ENCODE data around the gene DLGAP4.

Gene DLGAP4

GRCh38 chr20:36479938-36480337 lies 173.8 kb downstream of the DLGAP4 start:
- Histone ChIP-seq H3K4me2 (ENCODE audit: low read length) (no peak overlapping the region), H3K79me2 (ENCODE audit: control insufficient read depth, low read length) (peaks cover 64% of the 10 kb centered on the region), H3K9me2 (replicated peaks; ENCODE audit: control insufficient read depth, low read length) (no peaks in the 10 kb centered on the region), H3K27ac (ENCODE audit: low read depth, low read length) (no peak overlapping the region), H3F3A (ENCODE audit: control insufficient read depth, insufficient read depth) (no peaks in the 10 kb centered on the region), H3K36me3 (ENCODE audit: control insufficient read depth, low read length) (no peaks in the 10 kb centered on the region), H3K4me1 (ENCODE audit: control insufficient read depth, low read length) (peaks cover 2% of the 10 kb centered on the region; the same call in 1 of the 2 replicates), H3K9me3 (ENCODE audit: control insufficient read depth, insufficient read depth, low read length) (no peaks in the 10 kb centered on the region), H3K4me3 (ENCODE audit: low read length) (no peak overlapping the region), H3K27me3 (ENCODE audit: control insufficient read depth, low read length) (no peaks in the 10 kb centered on the region), H4K20me1 (ENCODE audit: control insufficient read depth, insufficient read depth, low read depth, low read length) (peaks cover 7% of the 10 kb centered on the region; the same call in 1 of the 2 replicates)
- TF ChIP-seq CTCF (IDR thresholded peaks at IDR 0.05; ENCODE audit: low read depth, low read length, poor library complexity, severe bottlenecking) (no peak), EZH2phosphoT487 (IDR thresholded peaks at IDR 0.05; ENCODE audit: borderline replicate concordance, low read length) (no peak)

GRCh38 chr20:36480456-36481048 lies 174.4 kb downstream of the DLGAP4 start:
- Histone ChIP-seq H3K9me2 (replicated peaks; ENCODE audit: control insufficient read depth, low read length) (no peaks in the 10 kb centered on the region), H3K4me1 (ENCODE audit: control insufficient read depth, low read length) (peaks cover 2% of the 10 kb centered on the region; the same call in 1 of the 2 replicates), H3K36me3 (ENCODE audit: control insufficient read depth, low read length) (no peaks in the 10 kb centered on the region), H3K27ac (ENCODE audit: low read depth, low read length) (no peak overlapping the region), H3K9me3 (ENCODE audit: control insufficient read depth, insufficient read depth, low read length) (no peaks in the 10 kb centered on the region), H3F3A (ENCODE audit: control insufficient read depth, insufficient read depth) (no peaks in the 10 kb centered on the region), H3K4me2 (ENCODE audit: low read length) (no peak overlapping the region), H3K4me3 (ENCODE audit: low read length) (no peak overlapping the region), H3K79me2 (ENCODE audit: control insufficient read depth, low read length) (peaks cover 67% of the 10 kb centered on the region), H3K27me3 (ENCODE audit: control insufficient read depth, low read length) (no peaks in the 10 kb centered on the region), H4K20me1 (ENCODE audit: control insufficient read depth, insufficient read depth, low read depth, low read length) (peaks cover 10% of the 10 kb centered on the region; the same call in 1 of the 2 replicates)
- TF ChIP-seq EZH2phosphoT487 (IDR thresholded peaks at IDR 0.05; ENCODE audit: borderline replicate concordance, low read length) = no peak
- TF ChIP-seq CTCF (IDR thresholded peaks at IDR 0.05; ENCODE audit: low read depth, low read length, poor library complexity, severe bottlenecking) = no peak

GRCh38 chr20:36481380-36482043 lies 175.4 kb downstream of the DLGAP4 start:
- Histone ChIP-seq H3K4me2 (ENCODE audit: low read length) (no peak overlapping the region), H3K4me1 (ENCODE audit: control insufficient read depth, low read length) (peaks cover 2% of the 10 kb centered on the region; the same call in 1 of the 2 replicates), H3F3A (ENCODE audit: control insufficient read depth, insufficient read depth) (no peaks in the 10 kb centered on the region), H3K79me2 (ENCODE audit: control insufficient read depth, low read length) (peaks cover 74% of the 10 kb centered on the region), H3K27ac (ENCODE audit: low read depth, low read length) (no peak overlapping the region), H3K9me3 (ENCODE audit: control insufficient read depth, insufficient read depth, low read length) (no peaks in the 10 kb centered on the region), H3K27me3 (ENCODE audit: control insufficient read depth, low read length) (no peaks in the 10 kb centered on the region), H3K36me3 (ENCODE audit: control insufficient read depth, low read length) (no peaks in the 10 kb centered on the region), H3K9me2 (replicated peaks; ENCODE audit: control insufficient read depth, low read length) (no peaks in the 10 kb centered on the region), H4K20me1 (ENCODE audit: control insufficient read depth, insufficient read depth, low read depth, low read length) (peaks cover 15% of the 10 kb centered on the region; the same call in 1 of the 2 replicates), H3K4me3 (ENCODE audit: low read length) (no peak overlapping the region)
- TF ChIP-seq EZH2phosphoT487 (IDR thresholded peaks at IDR 0.05; ENCODE audit: borderline replicate concordance, low read length) (no peak), CTCF (IDR thresholded peaks at IDR 0.05; ENCODE audit: low read depth, low read length, poor library complexity, severe bottlenecking) (no peak)

All from DOHH2 (cell line).